Measurements from ENCODE around the gene SERBP1.
"Not testable (repeated sequence)": the region's sequence is repeated elsewhere in the genome, so short reads cannot be mapped to it uniquely, and the experiment has no call there.

SERBP1 gene

GRCh38 chr1:67405473-67406245 is 24.5 kb downstream of the SERBP1 start:
- H3K4me3 Mint-ChIP-seq: no peak overlapping the region
- no peaks in the 10 kb centered on the region for H3K27me3 Mint-ChIP-seq
- peaks cover 78% of the 10 kb centered on the region for H3K36me3 Mint-ChIP-seq (ENCODE audit: low read depth)
- peaks cover 34% of the 10 kb centered on the region for H3K4me1 Mint-ChIP-seq (ENCODE audit: low read depth)
- H3K27ac Mint-ChIP-seq: peak overlapping the region; percentile 71
- H3K9me3 Mint-ChIP-seq: no peaks in the 10 kb centered on the region
- no peak for DNase-seq

- peaks cover 34% of the 10 kb centered on the region for H3K4me1 Mint-ChIP-seq (ENCODE audit: low read depth)
These were observed 26.0 kb downstream of the SERBP1 start for GRCh38 chr1:67404212-67404620.

GRCh38 chr1:67401443-67401842 is 28.8 kb downstream of the SERBP1 start:
- Mint-ChIP-seq H3K4me1 (ENCODE audit: low read depth) (peaks cover 44% of the 10 kb centered on the region), H3K9me3 (no peaks in the 10 kb centered on the region), H3K4me3 (no peak overlapping the region), H3K27me3 (no peaks in the 10 kb centered on the region), H3K27ac (peak overlapping the region; percentile 79), H3K36me3 (ENCODE audit: low read depth) (peaks cover 82% of the 10 kb centered on the region)
- no peak for DNase-seq

More at GRCh38 chr1:67404212-67404620, 26.0 kb downstream of the SERBP1 start:
- H3K27me3 Mint-ChIP-seq: no peaks in the 10 kb centered on the region
- peak overlapping the region; percentile 77 for H3K27ac Mint-ChIP-seq
- no peaks in the 10 kb centered on the region for H3K9me3 Mint-ChIP-seq
- no peak for DNase-seq
- no peak overlapping the region for H3K4me3 Mint-ChIP-seq
- peaks cover 77% of the 10 kb centered on the region for H3K36me3 Mint-ChIP-seq (ENCODE audit: low read depth)

GRCh38 chr1:67400029-67400786 is 30.0 kb downstream of the SERBP1 start:
- Mint-ChIP-seq H3K4me1 (ENCODE audit: low read depth) (peaks cover 40% of the 10 kb centered on the region), H3K27ac (peak overlapping the region; percentile 79), H3K36me3 (ENCODE audit: low read depth) (peaks cover 82% of the 10 kb centered on the region)
- not testable (repeated sequence) for H3K27me3 Mint-ChIP-seq, H3K9me3 Mint-ChIP-seq, H3K4me3 Mint-ChIP-seq
- DNase-seq: peak; percentile 59

GRCh38 chr1:67399199-67399993 is 30.8 kb downstream of the SERBP1 start:
- Mint-ChIP-seq H3K4me3 (peak overlapping the region; percentile 6), H3K27me3 (no peaks in the 10 kb centered on the region), H3K4me1 (ENCODE audit: low read depth) (peaks cover 40% of the 10 kb centered on the region), H3K36me3 (ENCODE audit: low read depth) (peaks cover 82% of the 10 kb centered on the region), H3K9me3 (no peaks in the 10 kb centered on the region), H3K27ac (peak overlapping the region; percentile 79)
- DNase-seq: no peak

GRCh38 chr1:67394548-67394947 is 35.7 kb downstream of the SERBP1 start:
- H3K4me1 Mint-ChIP-seq (ENCODE audit: low read depth): peaks cover 25% of the 10 kb centered on the region
- no peaks in the 10 kb centered on the region for H3K9me3 Mint-ChIP-seq
- H3K4me3 Mint-ChIP-seq: no peak overlapping the region
- peak overlapping the region; percentile 50 for H3K27ac Mint-ChIP-seq
- no peak for DNase-seq
- H3K36me3 Mint-ChIP-seq (ENCODE audit: low read depth): peaks cover 96% of the 10 kb centered on the region
- no peaks in the 10 kb centered on the region for H3K27me3 Mint-ChIP-seq

GRCh38 chr1:67393737-67394136 is 36.5 kb downstream of the SERBP1 start:
- H3K27me3 Mint-ChIP-seq: no peaks in the 10 kb centered on the region
- peaks cover 96% of the 10 kb centered on the region for H3K36me3 Mint-ChIP-seq (ENCODE audit: low read depth)
- no peak overlapping the region for H3K4me3 Mint-ChIP-seq
- no peaks in the 10 kb centered on the region for H3K9me3 Mint-ChIP-seq
- peak overlapping the region; percentile 18 for H3K27ac Mint-ChIP-seq
- DNase-seq: no peak
- peaks cover 19% of the 10 kb centered on the region for H3K4me1 Mint-ChIP-seq (ENCODE audit: low read depth)

GRCh38 chr1:67393240-67393639 is 37.0 kb downstream of the SERBP1 start:
- peaks cover 15% of the 10 kb centered on the region for H3K4me1 Mint-ChIP-seq (ENCODE audit: low read depth)
- H3K27me3 Mint-ChIP-seq: no peaks in the 10 kb centered on the region
- H3K36me3 Mint-ChIP-seq (ENCODE audit: low read depth): peaks cover 95% of the 10 kb centered on the region
- H3K27ac Mint-ChIP-seq: peak overlapping the region; percentile 18
- H3K9me3 Mint-ChIP-seq: no peaks in the 10 kb centered on the region
- no peak for DNase-seq
- no peak overlapping the region for H3K4me3 Mint-ChIP-seq

GRCh38 chr1:67390041-67390887 is 39.9 kb downstream of the SERBP1 start:
- DNase-seq: no peak
- Mint-ChIP-seq H3K4me3 (no peak overlapping the region), H3K27ac (peak overlapping the region; percentile 41), H3K36me3 (ENCODE audit: low read depth) (peaks cover 94% of the 10 kb centered on the region), H3K9me3 (peaks cover 5% of the 10 kb centered on the region), H3K4me1 (ENCODE audit: low read depth) (peaks cover 12% of the 10 kb centered on the region), H3K27me3 (no peaks in the 10 kb centered on the region)

GRCh38 chr1:67383999-67384638 is 46.1 kb downstream of the SERBP1 start:
- H3K27ac Mint-ChIP-seq: no peak overlapping the region
- peaks cover 95% of the 10 kb centered on the region for H3K36me3 Mint-ChIP-seq (ENCODE audit: low read depth)
- H3K27me3 Mint-ChIP-seq: no peaks in the 10 kb centered on the region
- peaks cover 28% of the 10 kb centered on the region for H3K9me3 Mint-ChIP-seq
- no peak for DNase-seq
- peaks cover 2% of the 10 kb centered on the region for H3K4me1 Mint-ChIP-seq (ENCODE audit: low read depth)
- H3K4me3 Mint-ChIP-seq: no peak overlapping the region

GRCh38 chr1:67382292-67382691 is 47.9 kb downstream of the SERBP1 start:
- peaks cover 28% of the 10 kb centered on the region for H3K9me3 Mint-ChIP-seq
- no peak for DNase-seq
- H3K27me3 Mint-ChIP-seq: no peaks in the 10 kb centered on the region
- peaks cover 3% of the 10 kb centered on the region for H3K4me1 Mint-ChIP-seq (ENCODE audit: low read depth)
- H3K36me3 Mint-ChIP-seq (ENCODE audit: low read depth): peaks cover 96% of the 10 kb centered on the region
- no peak overlapping the region for H3K4me3 Mint-ChIP-seq
- H3K27ac Mint-ChIP-seq: no peak overlapping the region

- H3K27ac Mint-ChIP-seq: no peak overlapping the region
- H3K36me3 Mint-ChIP-seq (ENCODE audit: low read depth): peaks cover 97% of the 10 kb centered on the region
These were observed 49.0 kb downstream of the SERBP1 start for GRCh38 chr1:67381154-67381553.

GRCh38 chr1:67377253-67377652 is 52.9 kb downstream of the SERBP1 start:
- Mint-ChIP-seq H3K4me1 (ENCODE audit: low read depth) (peaks cover 7% of the 10 kb centered on the region), H3K36me3 (ENCODE audit: low read depth) (peaks cover 94% of the 10 kb centered on the region), H3K27me3 (no peaks in the 10 kb centered on the region), H3K9me3 (no peaks in the 10 kb centered on the region), H3K27ac (no peak overlapping the region), H3K4me3 (no peak overlapping the region)
- no peak for DNase-seq

More at GRCh38 chr1:67381154-67381553, 49.0 kb downstream of the SERBP1 start:
- Mint-ChIP-seq H3K4me1 (ENCODE audit: low read depth) (peaks cover 7% of the 10 kb centered on the region), H3K4me3 (no peak overlapping the region), H3K9me3 (peaks cover 26% of the 10 kb centered on the region), H3K27me3 (no peaks in the 10 kb centered on the region)
- DNase-seq: no peak
